H1 (cell line): Measurements from ENCODE around the gene TDRD9. TPM values are rescaled to one million over a fixed set of nuclear protein-coding genes. Genes with fewer than 3 reads are reported as not detected.

Source experiments
- MAX ChIP-seq: IDR thresholded peaks from 2 replicates; pipeline ENCODE4 v1.6.1; 2012; ENCODE audit warnings: inconsistent platforms
- YY1 ChIP-seq: IDR thresholded peaks from 2 replicates; pipeline ENCODE4 v1.6.1; 2011; ENCODE audit warnings: low read depth, mild to moderate bottlenecking, low read length
- polyA plus RNA-seq, 7 experiments: library from polyadenylated mRNA; depleted of rRNA in 3 of 7; stranded (reverse) in 5 of 7; unstranded in 2 of 7; fragments of >200 nt in 5 of 7; fragments of 200-250 nt in 2 of 7; gene quantifications; 1 replicate in 5 of 7; 2 replicates in 1 of 7; 4 replicates in 1 of 7; pipeline versions ENCODE4 v1.2.1 to v1.2.3, GENCODE V29; 2011 to 2013; ENCODE audit warnings: missing spikeins in 2 of 7, mixed read lengths in 2 of 7
- total RNA-seq: library from RNA; stranded (reverse); fragmentation: NEBNext Ultra II Directional; extraction: Animal tissue kit (Norgen Biotek cat#: 25700); gene quantifications from 2 replicates; pipeline ENCODE4 v1.2.1, GENCODE V29; 2021

Gene TDRD9
- total and polyA plus RNA-seq, 2 of the 8 experiments (the other 6 are each of a cell fraction or from before 2014, with no cell fraction given) = not detected

- no peak for TF ChIP-seq YY1
- TF ChIP-seq MAX = no peak
- TF ChIP-seq, all 59 proteins: peak for 0
Measured at GRCh38 chr14:104040539-104040938, 112.3 kb downstream of the TDRD9 start (continued).
